GM23338 (cell line): ENCODE results near the gene HOXC12. TPM values are rescaled to one million over a fixed set of nuclear protein-coding genes. Genes with fewer than 3 reads are reported as not detected.

Experiments
- ATAC-seq: fragments of 200-7000 bp; cut with Tn5 transposase; 3 replicates; pipeline ENCODE4 v1.9.1; 2020
- DNase-seq: peaks from one replicate; pipeline ENCODE4 v3.0.0-alpha.2; 2015; ENCODE audit warnings: low spot score
- H2AFZ ChIP-seq: fragments of 200-600 bp; sonication (generic); 2 replicates; pipeline ENCODE4 v1.8.0; 2016; ENCODE audit warnings: antibody characterized with exemption, mild to moderate bottlenecking, moderate library complexity
- H3F3A ChIP-seq: fragments of 200-600 bp; sonication (generic); replicated peaks from 2 replicates; pipeline ENCODE4 v1.8.0; 2017; ENCODE audit warnings: antibody characterized with exemption, mixed run types, low read depth
- H3K27ac ChIP-seq: fragments of 200-600 bp; sonication (generic); 2 replicates; pipeline ENCODE4 v1.6.1; 2016; ENCODE audit warnings: low read depth
- H3K27me3 ChIP-seq: fragments of 200-600 bp; sonication (generic); 2 replicates; pipeline ENCODE4 v1.8.0; 2016; ENCODE audit warnings: mild to moderate bottlenecking, mixed run types, moderate library complexity; ENCODE audit not compliant: insufficient read depth
- H3K36me3 ChIP-seq: fragments of 200-600 bp; sonication (generic); 2 replicates; pipeline ENCODE4 v1.8.0; 2016; ENCODE audit warnings: mild to moderate bottlenecking; ENCODE audit not compliant: insufficient read depth
- H3K4me1 ChIP-seq: fragments of 200-600 bp; sonication (generic); 2 replicates; pipeline ENCODE4 v1.8.0; 2016; ENCODE audit warnings: mild to moderate bottlenecking, moderate library complexity; ENCODE audit not compliant: insufficient read depth
- H3K4me2 ChIP-seq: fragments of 200-600 bp; sonication (generic); 2 replicates; pipeline ENCODE4 v1.7.1; 2017; ENCODE audit warnings: mixed run types
- H3K4me3 ChIP-seq: fragments of 200-600 bp; sonication (generic); 2 replicates; pipeline ENCODE4 v1.6.1; 2016; ENCODE audit warnings: mixed run types
- H3K79me2 ChIP-seq: fragments of 200-600 bp; sonication (generic); replicated peaks from 2 replicates; pipeline ENCODE4 v1.8.0; 2017; ENCODE audit warnings: mild to moderate bottlenecking; ENCODE audit not compliant: insufficient read depth
- H3K9me2 ChIP-seq: fragments of 200-600 bp; sonication (generic); 2 replicates; pipeline ENCODE4 v1.8.0; 2017; ENCODE audit not compliant: insufficient read depth
- H4K20me1 ChIP-seq: fragments of 200-600 bp; sonication (generic); replicated peaks from 2 replicates; pipeline ENCODE4 v1.8.0; 2017; ENCODE audit warnings: mild to moderate bottlenecking; ENCODE audit not compliant: insufficient read depth
- H3K27ac Mint-ChIP-seq: 2 replicates; pipeline ENCODE4 v1.8.0; 2020; ENCODE audit warnings: inconsistent platforms, mild to moderate bottlenecking, moderate library complexity, mixed read lengths
- H3K27me3 Mint-ChIP-seq: 3 replicates; pipeline ENCODE4 v1.8.0; 2022; ENCODE audit warnings: low read depth, mild to moderate bottlenecking, moderate library complexity, mixed read lengths, inconsistent platforms; ENCODE audit not compliant: insufficient read depth, poor library complexity
- H3K36me3 Mint-ChIP-seq: 3 replicates; pipeline ENCODE4 v1.8.0; 2021; ENCODE audit warnings: low read depth, mild to moderate bottlenecking, inconsistent platforms, moderate library complexity, mixed read lengths
- H3K4me1 Mint-ChIP-seq: 3 replicates; pipeline ENCODE4 v1.8.0; 2020; ENCODE audit warnings: mild to moderate bottlenecking, inconsistent platforms, mixed read lengths
- H3K4me3 Mint-ChIP-seq: 3 replicates; pipeline ENCODE4 v1.8.0; 2021; ENCODE audit warnings: moderate library complexity, mild to moderate bottlenecking, inconsistent platforms, mixed read lengths
- H3K9me3 Mint-ChIP-seq: 3 replicates; pipeline ENCODE4 v1.8.0; 2020; ENCODE audit warnings: moderate library complexity, mild to moderate bottlenecking, inconsistent platforms, mixed read lengths
- EZH2 ChIP-seq: fragments of 200-600 bp; sonication (generic); IDR thresholded peaks from one replicate; pipeline ENCODE4 v1.8.0; 2017; ENCODE audit warnings: antibody characterized with exemption, mild to moderate bottlenecking, low read depth; ENCODE audit not compliant: unreplicated experiment
- EZH2phosphoT487 ChIP-seq: fragments of 200-600 bp; sonication (generic); IDR thresholded peaks from one replicate; pipeline ENCODE4 v1.8.1; 2018; ENCODE audit warnings: antibody characterized with exemption; ENCODE audit not compliant: unreplicated experiment
- NANOG ChIP-seq: IDR thresholded peaks from 2 replicates; pipeline ENCODE4 v1.6.1; 2016; ENCODE audit warnings: antibody characterized with exemption, borderline replicate concordance
- POLR2AphosphoS5 ChIP-seq: IDR thresholded peaks from 2 replicates; pipeline ENCODE4 v1.6.1; 2016; ENCODE audit warnings: antibody characterized with exemption, low read depth
- REST ChIP-seq: IDR thresholded peaks from one replicate; pipeline ENCODE4 v1.6.1; 2018; ENCODE audit warnings: antibody characterized with exemption; ENCODE audit not compliant: unreplicated experiment
- STAT1 ChIP-seq: IDR thresholded peaks from one replicate; pipeline ENCODE4 v1.6.1; 2016; ENCODE audit warnings: antibody characterized with exemption; ENCODE audit not compliant: unreplicated experiment
- ZNF331 ChIP-seq: fragments of 250-450 bp; sonication (Bioruptor Pico); IDR thresholded peaks from 2 replicates; pipeline ENCODE4 v1.5.0; 2020; ENCODE audit warnings: low read depth, mild to moderate bottlenecking, moderate library complexity
- polyA plus RNA-seq: library from polyadenylated mRNA; unstranded; fragments of >200 nt; fragmentation: Nextera tagmentation; extraction: Ambion mirVana; gene quantifications from 2 replicates; pipeline ENCODE4 v1.2.1, GENCODE V29; 2016
- total RNA-seq: library from RNA; depleted of rRNA; stranded (reverse); fragments of >200 nt; shearing (Covaris generic); gene quantifications from 2 replicates; pipeline ENCODE4 v1.2.3, GENCODE V29; 2014

HOXC12 gene
- total and polyA plus RNA-seq, 2 experiments from 2014 or later = not detected

- H3K27me3 Mint-ChIP-seq = peaks cover 99% of the 10 kb centered on the region
- ATAC-seq (no peak), DNase-seq (no peak)
- Histone ChIP-seq H3K36me3 (no peaks in the 10 kb centered on the region; the same call in 1 of the 2 replicates), H2AFZ (no peak within 1 kb of the TSS), H3K79me2 (no peaks in the 10 kb centered on the region), H4K20me1 (peaks cover 49% of the 10 kb centered on the region), H3K27ac (no peak within 1 kb of the TSS), H3K27me3 (peaks cover 100% of the 10 kb centered on the region), H3K9me2 (no peaks in the 10 kb centered on the region), H3F3A (peaks cover 24% of the 10 kb centered on the region), H3K4me3 (peak within 1 kb of the TSS; percentile 47), H3K4me2 (peak within 1 kb of the TSS; percentile 77), H3K4me1 (peaks cover 17% of the 10 kb centered on the region)
- peak; percentile 97 for TF ChIP-seq EZH2
- TF ChIP-seq NANOG = no peak
- no peaks in the 10 kb centered on the region; the same call in 1 of the 3 replicates for H3K9me3 Mint-ChIP-seq
- H3K4me3 Mint-ChIP-seq = peak within 1 kb of the TSS; percentile 60
- no peaks in the 10 kb centered on the region for H3K36me3 Mint-ChIP-seq
- H3K4me1 Mint-ChIP-seq = peaks cover 17% of the 10 kb centered on the region
- H3K27ac Mint-ChIP-seq = no peak within 1 kb of the TSS
These were observed 18.1 kb downstream of the HOXC12 start, which contains the start of gene HOXC11 for GRCh38 chr12:53972722-53973235. HOXC11 (plus strand) TSS chr12:53973126; CDS start chr12:53973242, 116 bp downstream.

GRCh38 chr12:53973236-53974042 lies 18.7 kb downstream of the HOXC12 start:
- peak; percentile 82 for DNase-seq
- Mint-ChIP-seq H3K27me3 (peaks cover 99% of the 10 kb centered on the region), H3K27ac (no peak overlapping the region), H3K4me1 (peaks cover 20% of the 10 kb centered on the region), H3K9me3 (no peaks in the 10 kb centered on the region; the same call in 1 of the 3 replicates), H3K4me3 (peak overlapping the region; percentile 60), H3K36me3 (no peaks in the 10 kb centered on the region)
- Histone ChIP-seq H3K4me2 (peak overlapping the region; percentile 77), H3K27ac (no peak overlapping the region), H3K4me1 (peaks cover 21% of the 10 kb centered on the region), H2AFZ (no peak overlapping the region), H3K9me2 (no peaks in the 10 kb centered on the region), H4K20me1 (peaks cover 45% of the 10 kb centered on the region), H3F3A (peaks cover 19% of the 10 kb centered on the region), H3K27me3 (peaks cover 100% of the 10 kb centered on the region), H3K79me2 (no peaks in the 10 kb centered on the region), H3K36me3 (no peaks in the 10 kb centered on the region; the same call in 1 of the 2 replicates), H3K4me3 (peak overlapping the region; percentile 47)
- ATAC-seq = peak; percentile 43
- TF ChIP-seq EZH2phosphoT487 (peak; percentile 90), ZNF331 (CRISPR knock-in tag) (no peak), NANOG (no peak), POLR2AphosphoS5 (no peak), STAT1 (no peak), EZH2 (peak; percentile 86), REST (no peak)
